Measurements from ENCODE around the gene NAA40. TPM values are rescaled to one million over a fixed set of nuclear protein-coding genes. Genes with fewer than 3 reads are reported as not detected.

Gene NAA40
- total RNA-seq, 2 experiments from 2014 or later, result 30.4 to 33.6 TPM

GRCh38 chr11:63907063-63907462 lies 31.7 kb upstream of the NAA40 start:
- no peaks in the 10 kb centered on the region for H3K9me3 Mint-ChIP-seq
- no peaks in the 10 kb centered on the region for H3K27me3 Mint-ChIP-seq
- no peak for DNase-seq
- ChIA-PET CTCF (interaction anchor here (1.1 to 1.3 kb wide), 5 partner anchors 9 to 70 kb away, joined by 3 to 8 read pairs (median 4); no protein-coding TSS in a partner anchor), POLR2A (no interaction called here)
- no peak overlapping the region for H3K4me3 Mint-ChIP-seq
- H3K36me3 Mint-ChIP-seq (ENCODE audit: low read depth), result peaks cover 36% of the 10 kb centered on the region
- peaks cover 5% of the 10 kb centered on the region for H3K4me1 Mint-ChIP-seq
- H3K27ac Mint-ChIP-seq, result no peak overlapping the region

GRCh38 chr11:63907808-63908530 lies 30.8 kb upstream of the NAA40 start:
- ChIA-PET CTCF (no interaction called here), POLR2A (no interaction called here)
- Mint-ChIP-seq H3K36me3 (ENCODE audit: low read depth) (peaks cover 32% of the 10 kb centered on the region), H3K4me1 (peaks cover 5% of the 10 kb centered on the region), H3K4me3 (no peak overlapping the region), H3K27me3 (no peaks in the 10 kb centered on the region), H3K9me3 (no peaks in the 10 kb centered on the region), H3K27ac (no peak overlapping the region)
- no peak for DNase-seq

DNA sequence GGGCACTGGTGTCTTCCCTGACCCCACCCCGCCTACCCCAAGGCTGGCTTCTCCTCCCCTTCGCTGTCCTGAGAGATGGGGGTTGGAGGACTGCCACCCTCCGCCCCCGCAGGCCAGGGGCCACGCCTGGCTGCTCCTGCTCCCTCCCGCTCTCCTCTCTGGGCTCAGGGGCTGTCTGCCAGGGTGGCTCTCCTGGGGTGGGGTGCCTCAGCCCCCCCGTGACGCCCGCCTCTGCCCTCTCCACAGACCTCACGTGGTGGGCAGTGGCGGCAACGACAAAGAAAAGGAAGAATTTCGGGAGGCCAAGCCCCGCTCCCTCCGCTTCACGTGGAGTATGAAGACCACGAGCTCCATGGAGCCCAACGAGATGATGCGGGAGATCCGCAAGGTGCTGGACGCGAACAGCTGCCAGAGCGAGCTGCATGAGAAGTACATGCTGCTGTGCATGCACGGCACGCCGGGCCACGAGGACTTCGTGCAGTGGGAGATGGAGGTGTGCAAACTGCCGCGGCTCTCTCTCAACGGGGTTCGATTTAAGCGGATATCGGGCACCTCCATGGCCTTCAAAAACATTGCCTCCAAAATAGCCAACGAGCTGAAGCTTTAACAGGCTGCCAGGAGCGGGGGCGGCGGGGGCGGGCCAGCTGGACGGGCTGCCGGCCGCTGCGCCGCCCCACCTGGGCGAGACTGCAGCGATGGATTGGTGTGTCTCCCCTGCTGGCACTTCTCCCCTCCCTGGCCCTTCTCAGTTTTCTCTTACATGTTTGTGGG lies 30.0 kb upstream of the NAA40 start:
- POLR2A ChIA-PET, result no interaction called here
- no peak for DNase-seq
- H3K27me3 Mint-ChIP-seq, result no peaks in the 10 kb centered on the region
- peaks cover 5% of the 10 kb centered on the region for H3K4me1 Mint-ChIP-seq
- no peak overlapping the region for H3K27ac Mint-ChIP-seq
- H3K36me3 Mint-ChIP-seq (ENCODE audit: low read depth), result peaks cover 24% of the 10 kb centered on the region
- H3K9me3 Mint-ChIP-seq, result no peaks in the 10 kb centered on the region
- CTCF ChIA-PET, result interaction anchor here (1.3 kb wide), 1 partner anchor 9 kb away, joined by 4 read pairs; no protein-coding TSS in a partner anchor
- H3K4me3 Mint-ChIP-seq, result no peak overlapping the region

DNA sequence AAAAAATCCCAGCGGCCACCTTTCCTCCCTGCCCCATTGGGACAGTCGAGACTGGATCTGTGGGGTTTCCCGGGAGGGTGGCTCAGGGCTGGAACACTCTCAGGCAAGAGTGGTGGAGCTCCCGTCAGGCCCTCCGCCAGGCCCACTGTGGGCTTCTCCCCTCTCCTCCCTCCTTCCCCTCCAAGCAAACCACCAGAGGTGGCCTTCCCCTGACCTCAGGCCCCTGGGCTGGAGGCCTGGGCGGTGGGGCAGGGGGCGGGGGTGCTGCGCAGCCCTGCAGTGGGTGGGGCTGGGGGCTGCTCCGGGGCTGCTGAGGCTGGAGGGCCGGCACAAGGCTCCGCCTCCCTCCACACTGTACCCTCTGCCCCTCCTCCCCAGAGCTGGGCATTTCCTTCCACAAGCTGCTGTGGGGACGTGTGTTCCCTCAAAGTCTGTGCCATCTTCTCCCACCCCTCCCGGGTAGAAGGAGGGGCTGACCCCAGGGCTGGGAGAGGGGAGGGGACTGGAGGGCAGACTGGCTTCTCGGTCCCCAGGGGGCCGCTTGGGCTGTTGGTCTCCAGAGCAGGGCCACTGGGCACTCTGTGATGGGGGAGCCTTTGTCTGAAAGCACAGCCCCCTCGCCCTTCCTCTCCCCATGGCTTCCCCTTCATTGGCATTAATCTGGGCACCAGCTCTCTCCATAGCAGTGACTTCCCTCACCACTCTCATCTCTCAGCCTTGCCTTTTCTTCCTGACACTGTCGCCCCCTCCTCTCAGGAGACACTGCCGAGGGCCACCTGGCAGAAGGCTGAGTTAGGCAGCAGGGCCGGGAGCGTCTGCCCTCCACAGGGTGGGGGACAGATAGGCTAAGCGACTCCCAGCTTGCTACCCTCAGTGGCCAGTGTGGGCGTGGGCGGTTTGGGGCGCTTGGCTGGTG lies 29.0 kb upstream of the NAA40 start:
- no peak overlapping the region for H3K4me3 Mint-ChIP-seq
- ChIA-PET POLR2A (no interaction called here), CTCF (interaction anchor here (1.3 kb wide), 1 partner anchor 10 kb away, joined by 4 read pairs; no protein-coding TSS in a partner anchor)
- peaks cover 5% of the 10 kb centered on the region for H3K4me1 Mint-ChIP-seq
- no peak for DNase-seq
- H3K9me3 Mint-ChIP-seq, result no peaks in the 10 kb centered on the region
- H3K36me3 Mint-ChIP-seq (ENCODE audit: low read depth), result peaks cover 16% of the 10 kb centered on the region
- H3K27me3 Mint-ChIP-seq, result peaks cover 1% of the 10 kb centered on the region
- H3K27ac Mint-ChIP-seq, result no peak overlapping the region

DNA sequence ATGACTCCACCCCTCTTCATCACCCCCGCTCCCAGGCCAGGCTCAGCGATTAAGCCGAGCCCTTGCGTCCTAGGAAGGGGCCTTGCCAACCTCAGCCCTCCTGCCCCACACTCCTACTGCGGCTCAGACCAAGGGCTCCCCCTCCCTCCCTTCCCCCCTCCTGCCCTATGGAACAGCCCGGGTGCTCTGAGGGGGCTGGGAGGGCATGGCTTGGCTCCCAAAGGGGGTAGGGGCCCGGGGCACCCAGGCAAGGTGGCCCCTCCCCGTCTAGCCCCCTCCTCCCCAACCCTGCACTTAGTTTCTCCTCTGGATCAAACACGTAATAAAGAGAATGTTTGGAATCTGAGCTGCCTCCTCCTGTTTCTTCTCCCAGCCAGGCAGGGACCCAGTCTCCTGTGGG lies 28.1 kb upstream of the NAA40 start:
- ChIA-PET POLR2A (no interaction called here), CTCF (interaction anchor here (0.9 kb wide), 2 partner anchors 43 to 73 kb away, joined by 3 to 5 read pairs; no protein-coding TSS in a partner anchor)
- Mint-ChIP-seq H3K27me3 (peaks cover 5% of the 10 kb centered on the region), H3K27ac (no peak overlapping the region), H3K9me3 (no peaks in the 10 kb centered on the region), H3K4me1 (peaks cover 7% of the 10 kb centered on the region), H3K36me3 (ENCODE audit: low read depth) (peaks cover 11% of the 10 kb centered on the region), H3K4me3 (no peak overlapping the region)
- DNase-seq, result no peak

- Mint-ChIP-seq H3K4me1 (peaks cover 10% of the 10 kb centered on the region), H3K27ac (no peak overlapping the region), H3K4me3 (no peak overlapping the region), H3K9me3 (no peaks in the 10 kb centered on the region), H3K36me3 (ENCODE audit: low read depth) (peaks cover 7% of the 10 kb centered on the region), H3K27me3 (peaks cover 9% of the 10 kb centered on the region)
- POLR2A ChIA-PET, result no interaction called here
- CTCF ChIA-PET, result interaction anchor here (0.9 kb wide), 1 partner anchor 44 kb away, joined by 3 read pairs; no protein-coding TSS in a partner anchor
- DNase-seq, result no peak
Measured at GRCh38 chr11:63911440-63911839, 27.4 kb upstream of the NAA40 start.

- ChIA-PET POLR2A (no interaction called here), CTCF (no interaction called here)
- Mint-ChIP-seq H3K27me3 (peaks cover 9% of the 10 kb centered on the region), H3K9me3 (no peaks in the 10 kb centered on the region), H3K4me1 (peaks cover 8% of the 10 kb centered on the region), H3K36me3 (ENCODE audit: low read depth) (peaks cover 6% of the 10 kb centered on the region), H3K4me3 (no peak overlapping the region), H3K27ac (no peak overlapping the region)
- no peak for DNase-seq
Measured at GRCh38 chr11:63911876-63912275, 26.9 kb upstream of the NAA40 start.

DNA sequence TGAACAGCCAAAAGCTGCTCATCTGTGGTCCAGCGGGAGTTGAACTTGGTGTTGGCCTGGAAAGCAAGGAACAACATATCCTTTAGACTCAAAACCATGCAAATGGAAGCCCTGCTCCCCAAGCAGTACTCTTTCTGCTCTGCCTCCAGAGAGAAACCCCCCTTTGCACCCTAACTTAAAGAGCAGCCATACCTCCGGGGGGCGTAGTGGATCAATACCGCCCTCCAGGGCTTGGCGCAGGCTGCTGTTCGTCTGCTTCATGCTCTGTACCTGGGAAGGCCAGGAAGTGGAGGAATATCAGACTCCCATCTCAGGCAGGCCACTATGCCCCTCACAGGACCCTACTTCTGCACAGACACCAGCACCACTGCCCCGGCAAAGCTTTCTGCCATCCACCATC lies 26.1 kb upstream of the NAA40 start:
- Mint-ChIP-seq H3K36me3 (ENCODE audit: low read depth) (peaks cover 6% of the 10 kb centered on the region), H3K27ac (no peak overlapping the region), H3K4me3 (no peak overlapping the region), H3K4me1 (peaks cover 10% of the 10 kb centered on the region), H3K9me3 (no peaks in the 10 kb centered on the region), H3K27me3 (peaks cover 11% of the 10 kb centered on the region)
- CTCF ChIA-PET, result interaction anchor here (1.3 kb wide), 1 partner anchor 9 kb away, joined by 5 read pairs; no protein-coding TSS in a partner anchor
- POLR2A ChIA-PET, result no interaction called here
- no peak for DNase-seq

DNA sequence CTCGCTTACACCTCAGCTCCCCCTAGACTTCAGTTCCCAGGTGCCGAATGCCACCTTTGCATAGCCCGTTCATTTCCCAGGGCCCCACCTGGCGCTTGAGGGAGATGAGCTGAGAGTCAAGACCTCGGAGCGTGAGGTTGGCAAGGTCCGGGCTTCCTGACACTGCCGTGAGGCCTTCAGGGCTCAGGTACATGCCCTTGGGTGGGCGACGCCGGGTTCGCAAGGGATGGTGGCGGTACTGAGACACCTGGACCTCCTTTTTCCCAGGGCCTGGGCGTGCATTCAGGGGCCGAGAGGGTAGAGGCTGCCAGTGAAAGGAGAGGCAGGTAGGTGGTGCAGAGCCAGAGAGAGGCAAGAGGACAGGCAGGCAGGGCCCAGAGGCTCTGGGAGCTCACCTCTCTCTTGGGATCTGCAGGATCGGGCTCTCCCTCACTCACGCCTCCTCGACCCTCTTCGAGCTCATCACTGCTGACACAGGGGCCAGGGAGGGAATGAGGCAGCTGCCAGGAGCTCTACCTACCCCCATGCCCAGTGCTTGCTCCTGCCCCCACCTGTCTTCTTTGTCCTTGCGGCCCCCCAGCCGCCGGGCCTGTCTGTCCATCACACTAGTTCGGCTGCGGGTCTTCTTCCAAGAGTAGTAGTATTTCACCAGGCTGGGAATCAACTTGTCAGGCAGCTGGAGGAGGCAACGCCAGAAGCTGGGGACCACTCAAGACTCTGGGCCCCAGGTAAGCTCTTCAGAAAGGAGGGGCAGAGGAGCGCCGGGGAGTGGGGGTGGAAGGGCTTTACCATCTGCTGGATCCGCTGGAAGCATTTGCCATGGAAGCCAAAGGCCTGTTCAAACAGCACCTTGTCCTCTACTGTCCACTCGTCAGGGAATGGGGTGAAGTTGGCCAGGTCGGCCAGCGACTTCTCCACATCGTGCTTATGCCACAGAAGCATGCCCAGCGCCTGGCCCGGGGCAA lies 24.7 kb upstream of the NAA40 start:
- no peaks in the 10 kb centered on the region for H3K9me3 Mint-ChIP-seq
- no peak for DNase-seq
- no peak overlapping the region for H3K27ac Mint-ChIP-seq
- peaks cover 15% of the 10 kb centered on the region for H3K4me1 Mint-ChIP-seq
- ChIA-PET CTCF (interaction anchor here (0.5 to 1.2 kb wide), 4 partner anchors 9 to 129 kb away, joined by 3 to 4 read pairs (median 3); no protein-coding TSS in a partner anchor), POLR2A (interaction anchor here (0.7 kb wide), 1 partner anchor 158 kb away, joined by 3 read pairs; no protein-coding TSS in a partner anchor)
- H3K4me3 Mint-ChIP-seq, result no peak overlapping the region
- H3K36me3 Mint-ChIP-seq (ENCODE audit: low read depth), result peaks cover 3% of the 10 kb centered on the region
- H3K27me3 Mint-ChIP-seq, result peaks cover 17% of the 10 kb centered on the region

DNA sequence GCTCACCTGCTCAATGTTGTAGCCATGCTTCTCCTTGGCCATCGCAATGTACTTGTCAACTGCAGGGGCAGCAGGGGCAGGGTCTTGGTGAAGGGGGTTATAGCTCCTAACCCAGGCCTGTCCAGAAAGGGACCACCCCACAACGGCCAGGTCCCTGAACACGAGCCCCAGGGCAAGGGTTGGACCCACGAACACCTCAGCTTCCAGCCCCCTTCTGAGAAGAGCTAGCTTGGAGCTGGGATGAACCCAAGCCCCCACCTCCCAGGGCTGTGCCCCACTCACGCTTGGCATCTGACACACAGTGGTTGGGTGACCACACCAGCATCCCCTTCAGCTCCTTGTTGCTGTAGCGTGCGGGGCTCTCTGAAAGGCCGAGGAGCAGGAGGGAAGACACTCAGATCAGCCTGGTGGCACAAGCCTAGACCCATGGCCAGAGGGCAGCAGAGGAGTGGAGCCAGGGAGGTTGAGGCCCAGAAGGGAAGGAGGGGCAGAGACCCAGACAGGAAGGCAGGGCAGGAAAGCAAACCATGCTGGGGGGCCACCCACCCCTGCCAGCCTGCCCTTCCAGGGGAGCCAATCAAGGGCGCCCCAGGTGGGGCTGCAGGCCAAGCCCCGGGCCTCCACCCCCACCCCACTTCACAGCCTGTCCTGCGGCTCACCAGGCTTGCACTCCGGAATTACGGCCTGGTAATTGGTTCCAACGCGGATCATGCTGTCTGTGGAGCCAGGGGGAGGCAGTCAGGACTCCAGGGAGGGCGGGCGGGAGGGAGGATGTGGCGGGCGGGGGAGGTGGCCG lies 23.7 kb upstream of the NAA40 start:
- Mint-ChIP-seq H3K4me1 (peaks cover 15% of the 10 kb centered on the region), H3K4me3 (no peak overlapping the region), H3K36me3 (ENCODE audit: low read depth) (peaks cover 3% of the 10 kb centered on the region), H3K27me3 (peaks cover 17% of the 10 kb centered on the region), H3K9me3 (no peaks in the 10 kb centered on the region), H3K27ac (no peak overlapping the region)
- no peak for DNase-seq
- ChIA-PET POLR2A (no interaction called here), CTCF (interaction anchor here (0.8 to 1.3 kb wide), 5 partner anchors 8 to 78 kb away, joined by 3 to 4 read pairs (median 3); no protein-coding TSS in a partner anchor)
